Osteoblast (primary cell): ENCODE data around the gene MAPKAPK3. TPM values are rescaled to one million over a fixed set of nuclear protein-coding genes. Genes with fewer than 3 reads are reported as not detected.

Experiments
- DNase-seq: peaks from one replicate; pipeline ENCODE4 v3.0.0; 2011; ENCODE audit warnings: low spot score, mixed read lengths; ENCODE audit not compliant: insufficient read length; ENCODE audit errors: missing footprints
- H2AFZ ChIP-seq: 2 replicates; pipeline ENCODE4 v1.6.0; 2011; ENCODE audit warnings: mild to moderate bottlenecking, low read length
- H3K27ac ChIP-seq: 2 replicates; pipeline ENCODE4 v1.5.1; 2011; ENCODE audit warnings: mild to moderate bottlenecking, low read depth, low read length, moderate library complexity
- H3K27me3 ChIP-seq: 2 replicates; pipeline ENCODE4 v1.6.0; 2012; ENCODE audit warnings: mild to moderate bottlenecking, control low read depth, inconsistent platforms, low read length, moderate library complexity; ENCODE audit not compliant: insufficient read depth
- H3K36me3 ChIP-seq: 2 replicates; pipeline ENCODE4 v1.5.1; 2011; ENCODE audit warnings: mild to moderate bottlenecking, low read length, control low read depth, moderate library complexity; ENCODE audit not compliant: insufficient read depth
- H3K4me1 ChIP-seq: 2 replicates; pipeline ENCODE4 v1.5.1; 2011; ENCODE audit warnings: mild to moderate bottlenecking, low read length, control low read depth, moderate library complexity; ENCODE audit not compliant: insufficient read depth
- H3K4me2 ChIP-seq: 2 replicates; pipeline ENCODE4 v1.6.0; 2011; ENCODE audit warnings: mild to moderate bottlenecking, low read length; ENCODE audit not compliant: insufficient read depth
- H3K4me3 ChIP-seq: fragments of 200-600 bp; sonication (generic); 3 replicates; pipeline ENCODE4 v1.5.1; 2012; ENCODE audit warnings: mild to moderate bottlenecking, low read length, inconsistent platforms; ENCODE audit not compliant: insufficient read depth
- H3K79me2 ChIP-seq: 2 replicates; pipeline ENCODE4 v1.6.0; 2012; ENCODE audit warnings: mild to moderate bottlenecking, low read length, control low read depth, inconsistent platforms; ENCODE audit not compliant: insufficient read depth
- H3K9me3 ChIP-seq: 2 replicates; pipeline ENCODE4 v1.5.1; 2011; ENCODE audit warnings: low read depth, low read length, control low read depth
- H4K20me1 ChIP-seq: 2 replicates; pipeline ENCODE4 v1.6.0; 2012; ENCODE audit warnings: mild to moderate bottlenecking, low read length, control low read depth; ENCODE audit not compliant: insufficient read depth
- CTCF ChIP-seq: IDR thresholded peaks from 2 replicates; pipeline ENCODE4 v1.5.1; 2011; ENCODE audit warnings: mild to moderate bottlenecking, low read depth, low read length, moderate library complexity; ENCODE audit errors: extremely low read depth
- total RNA-seq: library from RNA; depleted of rRNA; stranded (reverse); fragments of >200 nt; gene quantifications from 2 replicates; pipeline ENCODE4 v1.2.3, GENCODE V29; 2012

The MAPKAPK3 gene
- total RNA-seq, 1 donor = 56.5 TPM

- peak overlapping the region; percentile 55 for H3K4me2 ChIP-seq
- TF ChIP-seq CTCF = no peak
- peaks cover 60% of the 10 kb centered on the region for H3K79me2 ChIP-seq
- H3K36me3 ChIP-seq = peaks cover 25% of the 10 kb centered on the region
- peak overlapping the region; percentile 65 for H3K27ac ChIP-seq
- H3K4me1 ChIP-seq = peaks cover 35% of the 10 kb centered on the region
- DNase-seq = peak; percentile 97
- H4K20me1 ChIP-seq = no peaks in the 10 kb centered on the region
- H3K4me3 ChIP-seq = no peak overlapping the region
- no peaks in the 10 kb centered on the region for H3K27me3 ChIP-seq
- H2AFZ ChIP-seq = peak overlapping the region; percentile 6
- no peaks in the 10 kb centered on the region for H3K9me3 ChIP-seq
These were observed 22.1 kb downstream of the MAPKAPK3 start for GRCh38 chr3:50639055-50639494.

- H3K4me2 ChIP-seq = no peak overlapping the region
These were observed 25.4 kb downstream of the MAPKAPK3 start for GRCh38 chr3:50642382-50642781.

GRCh38 chr3:50644561-50644960 lies 27.6 kb downstream of the MAPKAPK3 start:
- H3K27ac ChIP-seq = no peak overlapping the region
- no peaks in the 10 kb centered on the region for H4K20me1 ChIP-seq
- H3K4me2 ChIP-seq = no peak overlapping the region
- no peak overlapping the region for H3K4me3 ChIP-seq
- no peaks in the 10 kb centered on the region for H3K27me3 ChIP-seq
- H3K36me3 ChIP-seq = peaks cover 39% of the 10 kb centered on the region
- no peak for TF ChIP-seq CTCF
- H3K79me2 ChIP-seq = peaks cover 21% of the 10 kb centered on the region
- no peaks in the 10 kb centered on the region for H3K9me3 ChIP-seq
- peaks cover 2% of the 10 kb centered on the region for H3K4me1 ChIP-seq
- DNase-seq = no peak
- no peak overlapping the region for H2AFZ ChIP-seq

More at GRCh38 chr3:50642382-50642781, 25.4 kb downstream of the MAPKAPK3 start:
- no peak overlapping the region for H2AFZ ChIP-seq
- no peaks in the 10 kb centered on the region for H3K9me3 ChIP-seq
- DNase-seq = no peak
- H3K4me3 ChIP-seq = no peak overlapping the region
- peaks cover 22% of the 10 kb centered on the region for H3K4me1 ChIP-seq
- H3K27me3 ChIP-seq = no peaks in the 10 kb centered on the region
- H3K27ac ChIP-seq = no peak overlapping the region
- H3K36me3 ChIP-seq = peaks cover 39% of the 10 kb centered on the region
- H4K20me1 ChIP-seq = no peaks in the 10 kb centered on the region
- peaks cover 34% of the 10 kb centered on the region for H3K79me2 ChIP-seq
- no peak for TF ChIP-seq CTCF

GRCh38 chr3:50645378-50645777 lies 28.4 kb downstream of the MAPKAPK3 start:
- Histone ChIP-seq H3K9me3 (no peaks in the 10 kb centered on the region), H3K27me3 (no peaks in the 10 kb centered on the region), H4K20me1 (no peaks in the 10 kb centered on the region), H3K4me3 (no peak overlapping the region), H3K4me1 (no peaks in the 10 kb centered on the region), H3K36me3 (peaks cover 36% of the 10 kb centered on the region), H2AFZ (no peak overlapping the region), H3K4me2 (no peak overlapping the region), H3K79me2 (peaks cover 13% of the 10 kb centered on the region), H3K27ac (no peak overlapping the region)
- no peak for DNase-seq
- TF ChIP-seq CTCF = no peak
